NCI-H128 (cell line): ENCODE data around the gene ZMIZ1.

Experiments
- DNase-seq: peaks from one replicate; lab custom pipeline; 2025; ENCODE audit not compliant: unreplicated experiment; lab: John Stamatoyannopoulos, UW

The ZMIZ1 gene

GRCh38 chr10:79167537-79167936 lies 98.8 kb downstream of the ZMIZ1 start:
- DNase-seq, result no peak

GRCh38 chr10:79168210-79168609 lies 99.4 kb downstream of the ZMIZ1 start:
- no peak for DNase-seq

- DNase-seq, result no peak
Measured at GRCh38 chr10:79170226-79170752, 101.5 kb downstream of the ZMIZ1 start.

GRCh38 chr10:79170993-79171392 lies 102.2 kb downstream of the ZMIZ1 start:
- no peak for DNase-seq

GRCh38 chr10:79171504-79171903 lies 102.7 kb downstream of the ZMIZ1 start:
- no peak for DNase-seq

- no peak for DNase-seq
Measured at GRCh38 chr10:79172881-79173280, 104.1 kb downstream of the ZMIZ1 start.

- DNase-seq, result no peak
Measured at GRCh38 chr10:79173582-79174262, 105.0 kb downstream of the ZMIZ1 start.

- no peak for DNase-seq
Measured at GRCh38 chr10:79176052-79176501, 107.3 kb downstream of the ZMIZ1 start.

- DNase-seq, result no peak
Measured at GRCh38 chr10:79176949-79177602, 108.3 kb downstream of the ZMIZ1 start.

- DNase-seq, result no peak
Measured at GRCh38 chr10:79178070-79178576, 109.4 kb downstream of the ZMIZ1 start.

GRCh38 chr10:79178614-79179163 lies 109.9 kb downstream of the ZMIZ1 start:
- peak; percentile 7 for DNase-seq

GRCh38 chr10:79179164-79179956 lies 110.6 kb downstream of the ZMIZ1 start:
- no peak for DNase-seq

GRCh38 chr10:79179957-79180309 lies 111.2 kb downstream of the ZMIZ1 start:
- DNase-seq, result no peak

- no peak for DNase-seq
Measured at GRCh38 chr10:79180414-79181221, 111.9 kb downstream of the ZMIZ1 start.

GRCh38 chr10:79181227-79181626 lies 112.5 kb downstream of the ZMIZ1 start:
- no peak for DNase-seq

- DNase-seq, result no peak
Measured at GRCh38 chr10:79181698-79182521, 113.1 kb downstream of the ZMIZ1 start.

- no peak for DNase-seq
Measured at GRCh38 chr10:79182781-79183467, 114.2 kb downstream of the ZMIZ1 start.

- DNase-seq, result no peak
Measured at GRCh38 chr10:79183468-79183865, 114.7 kb downstream of the ZMIZ1 start.

- DNase-seq, result no peak
Measured at GRCh38 chr10:79184145-79184625, 115.4 kb downstream of the ZMIZ1 start.
